Mesothelial cell of epicardium (in vitro differentiated cells): ENCODE measurements around the gene TP53I3. TPM values are rescaled to one million over a fixed set of nuclear protein-coding genes. Genes with fewer than 3 reads are reported as not detected.
A peak's percentile ranks its signal among the peaks of the same experiment; 100 is the strongest.
"Not testable (repeated sequence)": the region's sequence is repeated elsewhere in the genome, so short reads cannot be mapped to it uniquely, and the experiment has no call there.

Experiments
- DNase-seq, 2 experiments: peaks; one replicate each; pipeline ENCODE4 v3.0.0; 2021; ENCODE audit warnings: low spot score in 2 of 2; ENCODE audit not compliant: unreplicated experiment in 2 of 2
- H3K27ac Mint-ChIP-seq: 2 replicates; pipeline ENCODE4 v1.8.0; 2021; ENCODE audit warnings: mixed read lengths
- H3K27me3 Mint-ChIP-seq: 2 replicates; pipeline ENCODE4 v1.8.0; 2021; ENCODE audit warnings: low read depth, mixed read lengths
- H3K36me3 Mint-ChIP-seq: 2 replicates; pipeline ENCODE4 v1.8.0; 2021; ENCODE audit warnings: mixed read lengths
- H3K4me1 Mint-ChIP-seq: 2 replicates; pipeline ENCODE4 v1.8.0; 2021; ENCODE audit warnings: mixed read lengths
- H3K4me3 Mint-ChIP-seq: 2 replicates; pipeline ENCODE4 v1.8.0; 2021; ENCODE audit warnings: mild to moderate bottlenecking, moderate library complexity, mixed read lengths
- H3K9me3 Mint-ChIP-seq: 2 replicates; pipeline ENCODE4 v1.8.0; 2021; ENCODE audit warnings: mixed read lengths
- CTCF ChIP-seq: fragments of 200-600 bp; sonication (generic); IDR thresholded peaks from one replicate; pipeline ENCODE4 v1.5.0; 2021; ENCODE audit warnings: antibody characterized with exemption; ENCODE audit not compliant: unreplicated experiment
- total RNA-seq: library from RNA; stranded (reverse); gene quantifications from 3 replicates; pipeline ENCODE4 v1.2.1, GENCODE V29; 2021

Gene TP53I3
- total RNA-seq, 1 donor from 2014 or later, result 43.8 TPM

DNA sequence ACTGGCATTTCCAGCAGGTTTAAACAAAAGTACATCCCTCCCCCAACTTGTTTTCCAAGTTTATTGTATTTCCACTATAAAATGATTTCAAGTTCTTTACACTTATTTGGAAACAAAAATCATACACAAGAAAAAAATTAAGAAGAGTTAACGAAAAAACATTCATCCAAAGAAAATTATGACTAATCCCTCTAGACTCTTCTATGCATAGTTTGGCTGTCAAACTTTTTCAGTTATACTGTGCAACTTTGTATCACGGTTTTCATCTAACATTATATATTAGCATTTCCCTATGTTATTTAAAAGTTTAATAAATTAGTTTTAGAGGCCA lies 38.1 kb downstream of the TP53I3 start:
- peak overlapping the region; percentile 91 for H3K27ac Mint-ChIP-seq
- TF ChIP-seq CTCF, result no peak

DNA sequence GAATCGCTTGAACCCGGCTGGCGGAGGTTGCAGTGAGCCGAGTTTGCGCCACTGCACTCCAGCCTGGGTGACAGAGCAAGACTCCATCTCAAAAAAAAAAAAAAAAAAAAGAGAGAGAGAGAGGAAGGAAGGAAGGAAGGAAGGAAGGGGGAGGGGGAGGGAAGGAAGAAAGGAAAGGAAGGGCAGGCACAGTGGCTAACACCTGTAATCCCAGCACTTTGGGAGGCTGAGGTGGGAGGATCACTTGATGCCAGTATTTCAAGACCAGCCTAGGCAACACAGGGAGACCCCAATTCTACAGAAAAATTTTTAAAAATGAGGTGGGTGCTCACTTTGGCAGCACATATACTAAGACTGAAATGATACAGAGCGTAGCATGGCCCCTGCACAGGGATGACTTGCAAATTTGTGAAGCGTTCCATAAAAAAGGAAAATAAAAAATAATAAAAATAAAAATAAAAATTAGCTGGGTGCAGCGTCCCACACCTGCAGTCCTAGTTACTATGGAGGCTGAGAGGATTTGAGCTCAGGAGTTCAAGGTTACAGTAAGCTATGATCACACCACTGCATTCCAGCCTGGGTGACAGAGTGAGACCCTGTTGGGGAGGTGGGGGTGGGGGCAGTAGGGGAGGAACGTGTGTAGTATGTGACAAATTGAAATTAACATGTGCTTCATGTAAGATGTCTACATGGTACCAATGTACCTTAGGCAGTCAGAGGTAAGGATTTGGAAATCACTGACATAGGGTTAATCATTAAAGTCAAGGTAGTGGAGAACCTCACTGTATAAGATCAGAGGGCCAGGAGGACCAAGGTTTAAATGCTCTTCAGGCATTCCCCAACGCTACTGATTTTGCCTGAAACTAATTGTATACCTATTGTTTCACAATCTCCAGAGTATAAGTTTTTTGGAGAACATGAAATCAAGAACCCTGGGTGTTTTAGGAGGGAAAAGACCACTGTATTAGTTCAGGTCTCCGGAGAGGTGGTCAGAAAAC lies 38.8 kb downstream of the TP53I3 start:
- DNase-seq, result no peak
- peak overlapping the region; percentile 93 for H3K4me3 Mint-ChIP-seq
- no peak overlapping the region for H3K27ac Mint-ChIP-seq
- H3K4me1 Mint-ChIP-seq, result peaks cover 20% of the 10 kb centered on the region
- no peaks in the 10 kb centered on the region for H3K27me3 Mint-ChIP-seq
- TF ChIP-seq CTCF, result no peak
- no peaks in the 10 kb centered on the region for H3K9me3 Mint-ChIP-seq
- peaks cover 3% of the 10 kb centered on the region for H3K36me3 Mint-ChIP-seq

More for the DNA sequence above, 38.1 kb downstream of the TP53I3 start:
- H3K4me1 Mint-ChIP-seq, result peaks cover 20% of the 10 kb centered on the region
- H3K36me3 Mint-ChIP-seq, result peaks cover 3% of the 10 kb centered on the region
- no peak for DNase-seq
- H3K9me3 Mint-ChIP-seq, result no peaks in the 10 kb centered on the region
- peak overlapping the region; percentile 93 for H3K4me3 Mint-ChIP-seq
- no peaks in the 10 kb centered on the region for H3K27me3 Mint-ChIP-seq

DNA sequence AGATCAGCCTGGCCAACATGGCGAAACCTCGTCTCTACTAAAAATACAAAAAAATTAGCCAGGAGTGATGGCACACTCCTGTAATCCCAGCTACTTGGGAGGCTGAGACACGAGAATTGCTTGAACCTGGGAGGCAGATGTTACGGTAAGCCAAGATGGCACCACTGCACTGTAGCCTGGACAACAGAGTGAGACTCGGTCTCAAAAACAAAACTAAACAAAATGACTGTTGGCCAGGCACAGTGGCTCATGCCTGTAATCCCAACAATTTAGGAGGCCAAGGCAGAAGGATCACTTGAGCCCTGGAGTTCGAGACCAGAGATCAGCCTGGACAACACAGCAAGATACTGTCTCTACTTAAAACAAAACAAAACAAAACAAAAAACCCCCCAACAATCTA lies 41.5 kb downstream of the TP53I3 start:
- not testable (repeated sequence) for H3K27me3 Mint-ChIP-seq, H3K9me3 Mint-ChIP-seq, H3K4me3 Mint-ChIP-seq, H3K27ac Mint-ChIP-seq, DNase-seq, H3K36me3 Mint-ChIP-seq
- peaks cover 20% of the 10 kb centered on the region for H3K4me1 Mint-ChIP-seq

- Mint-ChIP-seq H3K27ac (no peak overlapping the region), H3K27me3 (no peaks in the 10 kb centered on the region), H3K36me3 (peaks cover 23% of the 10 kb centered on the region), H3K4me1 (peaks cover 3% of the 10 kb centered on the region), H3K4me3 (no peak overlapping the region), H3K9me3 (no peaks in the 10 kb centered on the region)
- DNase-seq, result no peak
- TF ChIP-seq CTCF, result no peak
These were observed 44.1 kb downstream of the TP53I3 start for GRCh38 chr2:24040511-24040910.

- Mint-ChIP-seq H3K27me3 (no peaks in the 10 kb centered on the region), H3K4me3 (no peak overlapping the region), H3K27ac (no peak overlapping the region), H3K36me3 (peaks cover 23% of the 10 kb centered on the region), H3K9me3 (no peaks in the 10 kb centered on the region), H3K4me1 (peaks cover 2% of the 10 kb centered on the region)
- DNase-seq, result no peak
- no peak for TF ChIP-seq CTCF
These were observed 45.7 kb downstream of the TP53I3 start for GRCh38 chr2:24038786-24039499.

Other genes starting within 250 kb of the TP53I3 start
- 31.3 to 35.6 TPM (median 35.3 TPM) in 3 replicates for gene ATAD2B, start 157.7 kb downstream of the TP53I3 start, total RNA-seq
- 21.0 to 23.0 TPM (median 22.1 TPM) in 3 replicates for gene UBXN2A, start 144.4 kb downstream of the TP53I3 start, total RNA-seq
- 0.16 to 0.84 TPM (median 0.31 TPM) in 3 replicates for gene MFSD2B, start 74.7 kb downstream of the TP53I3 start, total RNA-seq
- gene WDCP, start 37.4 kb downstream of the TP53I3 start, total RNA-seq, result 16.0 to 21.0 TPM (median 17.9 TPM) in 3 replicates
- gene FKBP1B, start 35.1 kb downstream of the TP53I3 start, total RNA-seq, result 14.6 to 18.0 TPM (median 16.9 TPM) in 3 replicates
- gene SF3B6, start 8.5 kb downstream of the TP53I3 start, total RNA-seq, result 85.3 to 93.9 TPM (median 88.5 TPM) in 3 replicates
- 1.2 to 1.6 TPM (median 1.3 TPM) in 3 replicates for gene PFN4, start 38.5 kb upstream of the TP53I3 start, total RNA-seq
- 32.9 to 38.0 TPM (median 33.0 TPM) in 3 replicates for gene FAM228B, start 38.6 kb upstream of the TP53I3 start, total RNA-seq
- gene FAM228A, start 90.2 kb upstream of the TP53I3 start, total RNA-seq, result 1.1 to 1.4 TPM (median 1.4 TPM) in 3 replicates